CD14-positive monocyte (primary cell): ENCODE results near the gene ARL5C. TPM values are rescaled to one million over a fixed set of nuclear protein-coding genes. Genes with fewer than 3 reads are reported as not detected.

ENCODE experiments used
- DNase-seq, 3 donors: peaks; one replicate each; pipeline ENCODE4 v3.0.0-alpha.2; 2011 to 2022
- H2AFZ ChIP-seq: 2 replicates; pipeline ENCODE4 v1.6.0; 2012; ENCODE audit warnings: mild to moderate bottlenecking, low read depth, low read length, inconsistent platforms; ENCODE audit not compliant: insufficient read depth, poor library complexity, severe bottlenecking
- H3K27ac ChIP-seq, 2 donors: 1 replicate in 1 of 2; 2 replicates in 1 of 2; pipeline ENCODE4 v1.5.1; 2012 to 2013; ENCODE audit warnings: low read length in 2 of 2, control low read depth in 1 of 2, inconsistent platforms in 1 of 2, low read depth in 1 of 2, mild to moderate bottlenecking in 1 of 2
- H3K27me3 ChIP-seq, 2 donors: one replicate each; pipeline versions ENCODE4 v1.6.0 to v1.6.1; 2011 to 2013; ENCODE audit warnings: low read length in 2 of 2; ENCODE audit not compliant: control insufficient read depth in 2 of 2, insufficient read depth in 2 of 2
- H3K36me3 ChIP-seq, 2 donors: replicated peaks in 1 of 2; 1 replicate in 1 of 2; 2 replicates in 1 of 2; pipeline versions ENCODE4 v1.5.1 to v1.6.1; 2012 to 2013; ENCODE audit warnings: low read length in 2 of 2, control low read depth in 1 of 2, inconsistent platforms in 1 of 2, mild to moderate bottlenecking in 1 of 2; ENCODE audit not compliant: insufficient read depth in 2 of 2, control insufficient read depth in 1 of 2
- H3K4me1 ChIP-seq, 2 donors: 1 replicate in 1 of 2; 2 replicates in 1 of 2; pipeline versions ENCODE4 v1.5.1 to v1.6.1; 2012 to 2013; ENCODE audit warnings: low read length in 2 of 2, control low read depth in 1 of 2, inconsistent platforms in 1 of 2, mild to moderate bottlenecking in 1 of 2, moderate library complexity in 1 of 2; ENCODE audit not compliant: insufficient read depth in 2 of 2, control insufficient read depth in 1 of 2
- H3K4me2 ChIP-seq: replicated peaks from 2 replicates; pipeline ENCODE3; 2012; ENCODE audit warnings: low read length, moderate library complexity, mild to moderate bottlenecking; ENCODE audit not compliant: poor library complexity, severe bottlenecking; ENCODE audit errors: extremely low read depth
- H3K4me3 ChIP-seq, 3 experiments: fragments of 200-600 bp in 1 of 3; sonication (generic) in 1 of 3; replicated peaks in 1 of 3; 1 replicate in 2 of 3; 2 replicates in 1 of 3; pipeline ENCODE4 v1.5.1; 2011 to 2013; ENCODE audit warnings: low read length in 3 of 3, mild to moderate bottlenecking in 3 of 3, control low read depth in 2 of 3, low read depth in 2 of 3, inconsistent platforms in 1 of 3, moderate library complexity in 1 of 3
- H3K79me2 ChIP-seq: 2 replicates; pipeline ENCODE4 v1.6.0; 2012; ENCODE audit warnings: mild to moderate bottlenecking, control low read depth, inconsistent platforms, low read length, moderate library complexity; ENCODE audit not compliant: insufficient read depth
- H3K9ac ChIP-seq: 2 replicates; pipeline ENCODE4 v1.6.0; 2017; ENCODE audit warnings: low read length, mild to moderate bottlenecking; ENCODE audit not compliant: insufficient read depth, poor library complexity, severe bottlenecking
- H3K9me3 ChIP-seq, 2 donors: replicated peaks in 1 of 2; 1 replicate in 1 of 2; 2 replicates in 1 of 2; pipeline versions ENCODE4 v1.5.1 to v1.6.1; 2012 to 2013; ENCODE audit warnings: low read length in 2 of 2, control low read depth in 1 of 2; ENCODE audit not compliant: control insufficient read depth in 1 of 2, insufficient read depth in 1 of 2
- H4K20me1 ChIP-seq: 2 replicates; pipeline ENCODE4 v1.6.0; 2012; ENCODE audit warnings: mild to moderate bottlenecking, low read length, control low read depth, moderate library complexity; ENCODE audit not compliant: insufficient read depth
- H3K27ac Mint-ChIP-seq, 7 donors: one replicate each; pipeline ENCODE4 v1.8.0; 2020; ENCODE audit warnings: mild to moderate bottlenecking in 7 of 7, mixed read lengths in 7 of 7, moderate library complexity in 6 of 7, inconsistent platforms in 2 of 7
- H3K27me3 Mint-ChIP-seq, 3 donors: one replicate each; pipeline ENCODE4 v1.8.0; 2021 to 2022; ENCODE audit warnings: low read depth in 3 of 3, mild to moderate bottlenecking in 3 of 3, mixed read lengths in 3 of 3, moderate library complexity in 3 of 3, inconsistent platforms in 1 of 3
- H3K36me3 Mint-ChIP-seq, 2 donors: one replicate each; pipeline ENCODE4 v1.8.0; 2020; ENCODE audit warnings: mixed read lengths in 2 of 2, inconsistent platforms in 1 of 2, mild to moderate bottlenecking in 1 of 2
- H3K4me1 Mint-ChIP-seq: one replicate; pipeline ENCODE4 v1.8.0; 2020; ENCODE audit warnings: mild to moderate bottlenecking, mixed read lengths
- H3K4me3 Mint-ChIP-seq, 2 donors: one replicate each; pipeline ENCODE4 v1.8.0; 2020; ENCODE audit warnings: mild to moderate bottlenecking in 2 of 2, mixed read lengths in 2 of 2, moderate library complexity in 1 of 2
- H3K9me3 Mint-ChIP-seq, 7 donors: one replicate each; pipeline ENCODE4 v1.8.0; 2020 to 2022; ENCODE audit warnings: mixed read lengths in 7 of 7, mild to moderate bottlenecking in 6 of 7, moderate library complexity in 6 of 7, inconsistent platforms in 2 of 7
- CTCF ChIP-seq: fragments of 200-600 bp; IDR thresholded peaks from one replicate; pipeline ENCODE4 v1.8.0; 2022; ENCODE audit warnings: antibody characterized with exemption, mild to moderate bottlenecking
- WGBS: methylation state at CpG from one replicate; pipeline ENCODE4 v1.1.5; 2013; ENCODE audit warnings: missing lambda C conversion rate; ENCODE audit not compliant: insufficient coverage; 5-methylcytosine and 5-hydroxymethylcytosine counted together
- intact Hi-C, 2 donors: fragments of 100-400 bp; cut with micrococcal nuclease; formaldehyde crosslinking; loops; one replicate each; pipeline versions ENCODE4 v1.15.0 to v1.15.1; 2023
- polyA plus RNA-seq, 3 donors: library from polyadenylated mRNA; depleted of rRNA in 1 of 3; unstranded in 2 of 3; stranded (reverse) in 1 of 3; fragments of 300-500 nt in 2 of 3; fragments of >200 nt in 1 of 3; fragmentation: Illumina TruSeq in 2 of 3; gene quantifications; 1 replicate in 2 of 3; 2 replicates in 1 of 3; pipeline ENCODE4 v1.2.3, GENCODE V29; 2012 to 2021

Gene ARL5C
- polyA plus RNA-seq, 3 donors: 0.04 TPM; not detected in 2

DNA sequence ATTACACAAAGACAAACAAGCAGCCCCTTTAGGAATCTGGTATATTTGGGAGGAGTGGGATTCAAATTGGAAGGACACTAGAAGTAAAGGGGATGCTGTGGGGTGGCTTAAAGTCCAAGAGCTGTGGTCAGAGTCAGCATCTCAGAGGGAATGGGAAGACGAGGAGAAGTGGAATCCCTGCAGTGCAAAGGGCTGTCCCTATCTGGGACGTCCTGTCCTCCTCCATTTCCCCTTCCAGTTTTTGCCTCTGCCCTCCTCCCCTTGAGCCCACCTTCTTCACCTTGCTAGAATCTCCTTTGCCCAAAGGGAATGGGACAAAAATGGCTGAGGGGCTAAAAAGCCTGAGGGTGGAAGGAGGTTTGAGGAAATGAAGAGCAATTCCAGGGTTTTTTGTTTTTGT is 10.3 kb downstream of the ARL5C start:
- H3K79me2 ChIP-seq: no peaks in the 10 kb centered on the region
- H3K9me3 ChIP-seq: peaks cover 0 to 3% of the 10 kb centered on the region in 2 donors
- Mint-ChIP-seq H3K27me3 (peaks cover 22 to 26% (median 25%) of the 10 kb centered on the region in 3 donors), H3K4me1 (peaks cover 40% of the 10 kb centered on the region), H3K9me3 (peaks cover 0 to 13% (median 3%) of the 10 kb centered on the region in 7 donors), H3K36me3 (peaks cover 3 to 6% of the 10 kb centered on the region in 2 donors), H3K27ac (peak overlapping the region in 1 of 7 donors; percentile 28), H3K4me3 (no peak overlapping the region)
- DNase-seq: no peak
- no peaks in the 10 kb centered on the region for H4K20me1 ChIP-seq
- peaks cover 14 to 16% of the 10 kb centered on the region in 2 donors for H3K27me3 ChIP-seq
- intact Hi-C loops: loop anchor here in 1 of 2 donors (10.0 kb wide), 1 partner anchor 281 kb away; the partner anchor contains the start of gene LASP1
- H3K36me3 ChIP-seq: no peaks in the 10 kb centered on the region
- H3K4me1 ChIP-seq: peaks cover 37 to 49% of the 10 kb centered on the region in 2 donors
- H3K4me3 ChIP-seq: no peak overlapping the region
- no peak overlapping the region for H3K4me2 ChIP-seq
- H3K9ac ChIP-seq: no peak overlapping the region
- H3K27ac ChIP-seq: no peak overlapping the region
- no peak overlapping the region for H2AFZ ChIP-seq
- no CpG with 5 or more reads among the region's 2 CpGs for WGBS
- TF ChIP-seq CTCF: no peak

DNA sequence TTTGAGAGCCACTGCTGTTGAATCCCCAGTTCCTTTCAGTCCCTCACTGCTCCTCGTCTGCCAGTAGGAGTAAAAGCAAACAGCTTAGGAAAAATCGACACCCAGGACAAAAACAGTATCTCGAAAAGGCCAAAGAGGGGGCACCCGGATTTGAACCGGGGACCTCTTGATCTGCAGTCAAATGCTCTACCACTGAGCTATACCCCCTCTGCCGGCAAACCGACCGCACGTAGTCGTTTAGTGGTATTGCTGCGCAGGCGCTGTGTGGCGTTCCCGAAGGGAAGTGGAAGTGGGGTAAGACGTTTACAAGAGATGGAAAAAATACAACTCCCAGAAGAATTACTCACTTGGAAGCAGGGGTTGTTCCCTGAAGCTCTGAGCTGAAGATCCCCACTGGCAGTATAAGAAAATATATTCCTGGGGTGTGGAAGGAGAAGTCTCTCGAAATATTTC is 12.3 kb downstream of the ARL5C start:
- peak overlapping the region; percentile 63 for H3K9ac ChIP-seq
- peak; percentile 91 to 93 (median 91) for DNase-seq
- peaks cover 39 to 43% (median 41%) of the 10 kb centered on the region in 3 donors for H3K27me3 Mint-ChIP-seq
- H3K27ac Mint-ChIP-seq: peak overlapping the region; percentile 79 to 96 (median 94)
- intact Hi-C loops: loop anchor here (5.0 to 10.0 kb wide), 3 partner anchors 171 to 279 kb away; partner anchors contain the start of genes FBXO47 (in 1 of the 2) and LASP1 (in 1 of the 2)
- H3K9me3 Mint-ChIP-seq: peaks cover 0 to 17% (median 9%) of the 10 kb centered on the region in 7 donors
- WGBS: 0% methylated on average over 5 of the region's 16 CpGs
- TF ChIP-seq CTCF: no peak
- H3K9me3 ChIP-seq: peaks cover 0 to 7% of the 10 kb centered on the region in 2 donors
- peak overlapping the region; percentile 90 for H2AFZ ChIP-seq
- no peaks in the 10 kb centered on the region for H3K79me2 ChIP-seq
- peak overlapping the region; percentile 85 for H3K4me2 ChIP-seq
- H3K36me3 ChIP-seq: no peaks in the 10 kb centered on the region
- peak overlapping the region; percentile 55 to 100 (median 82) for H3K4me3 ChIP-seq
- H4K20me1 ChIP-seq: no peaks in the 10 kb centered on the region
- peaks cover 32 to 44% of the 10 kb centered on the region in 2 donors for H3K4me1 ChIP-seq
- peak overlapping the region; percentile 65 to 75 for H3K27ac ChIP-seq
- H3K4me1 Mint-ChIP-seq: peaks cover 39% of the 10 kb centered on the region
- peak overlapping the region; percentile 99 to 100 for H3K4me3 Mint-ChIP-seq
- peaks cover 23 to 36% of the 10 kb centered on the region in 2 donors for H3K27me3 ChIP-seq
- peaks cover 3 to 11% of the 10 kb centered on the region in 2 donors for H3K36me3 Mint-ChIP-seq
